Dendritic cell treated with granulocyte-macrophage colony-stimulating factor and Interleukin-4, amounts not matched to agents 40 ng/mL and 50 ng/mL, for 4 days (primary cell): ENCODE results near the gene AMOTL1.

ENCODE experiments used
- H3K27ac Mint-ChIP-seq: one replicate; pipeline ENCODE4 v1.8.0; 2022; ENCODE audit warnings: mild to moderate bottlenecking, mixed read lengths
- H3K27me3 Mint-ChIP-seq: one replicate; pipeline ENCODE4 v1.8.0; 2022; ENCODE audit warnings: mild to moderate bottlenecking, mixed read lengths
- H3K36me3 Mint-ChIP-seq: one replicate; pipeline ENCODE4 v1.8.0; 2022; ENCODE audit warnings: low read depth, mixed read lengths
- H3K4me1 Mint-ChIP-seq: one replicate; pipeline ENCODE4 v1.8.0; 2022; ENCODE audit warnings: low read depth, mixed read lengths
- H3K4me3 Mint-ChIP-seq: one replicate; pipeline ENCODE4 v1.8.0; 2022; ENCODE audit warnings: mild to moderate bottlenecking, moderate library complexity, mixed read lengths
- H3K9me3 Mint-ChIP-seq: one replicate; pipeline ENCODE4 v1.8.0; 2022; ENCODE audit warnings: mixed read lengths
- intact Hi-C: fragments of 100-400 bp; cut with micrococcal nuclease; formaldehyde crosslinking; loops from one replicate; pipeline ENCODE4 v1.15.0; 2022

Gene AMOTL1

DNA sequence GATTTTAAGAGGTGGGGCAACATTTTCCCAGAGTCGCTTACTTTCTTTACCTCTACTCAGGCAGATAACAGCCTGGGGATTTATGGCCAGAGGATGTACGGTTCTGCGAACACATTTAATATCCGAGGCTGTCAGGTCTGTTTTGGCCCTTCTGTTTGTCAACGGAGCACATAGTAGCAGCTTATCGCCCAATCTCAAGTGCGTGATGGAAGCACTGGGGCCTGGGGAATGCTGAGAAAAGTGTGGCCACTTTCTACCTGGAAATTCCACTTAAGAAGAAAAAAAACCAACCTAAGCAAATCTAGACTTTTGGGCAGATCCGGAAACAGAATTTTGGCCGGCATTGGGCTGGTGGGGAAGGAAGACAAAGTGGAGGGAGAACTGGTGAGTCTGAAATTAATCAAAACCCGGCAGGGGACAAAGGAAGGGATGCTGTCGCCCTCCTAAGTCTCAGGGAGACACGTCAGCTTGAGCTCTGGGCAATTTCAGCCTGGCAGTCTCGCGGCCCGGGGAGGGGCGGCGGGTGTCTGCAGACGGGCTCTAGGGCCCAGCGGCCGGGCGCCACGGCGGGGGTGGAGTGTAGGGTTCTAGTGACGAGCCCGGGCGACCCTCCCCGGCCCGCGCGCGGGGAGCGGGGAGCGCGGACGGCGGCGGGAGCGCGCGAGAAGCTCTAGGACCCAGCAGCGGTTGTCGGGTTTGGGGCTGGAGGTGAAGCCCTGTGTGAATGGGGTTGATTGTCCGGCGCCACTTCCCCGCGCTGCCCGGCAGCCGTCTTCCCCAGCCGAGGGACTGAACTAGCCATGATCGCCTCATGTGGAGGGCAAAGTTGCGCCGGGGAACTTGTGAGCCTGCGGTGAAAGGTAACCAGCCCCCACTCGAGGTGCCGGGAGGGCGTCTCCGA is at the start of gene AMOTL1:
TSS of gene AMOTL1 (plus strand) at position 656 of the 901 bp plus-strand sequence. CDS start at position 812, 156 bp downstream.
- H3K27me3 Mint-ChIP-seq: peaks cover 28% of the 10 kb centered on the region
- intact Hi-C loops: loop anchor here (5.0 kb wide), 1 partner anchor 146 kb away; no protein-coding TSS in a partner anchor
- no peaks in the 10 kb centered on the region for H3K36me3 Mint-ChIP-seq
- H3K4me1 Mint-ChIP-seq: peaks cover 13% of the 10 kb centered on the region
- H3K27ac Mint-ChIP-seq: peak within 1 kb of the TSS; percentile 64
- peak within 1 kb of the TSS; percentile 79 for H3K4me3 Mint-ChIP-seq
- H3K9me3 Mint-ChIP-seq: no peaks in the 10 kb centered on the region

DNA sequence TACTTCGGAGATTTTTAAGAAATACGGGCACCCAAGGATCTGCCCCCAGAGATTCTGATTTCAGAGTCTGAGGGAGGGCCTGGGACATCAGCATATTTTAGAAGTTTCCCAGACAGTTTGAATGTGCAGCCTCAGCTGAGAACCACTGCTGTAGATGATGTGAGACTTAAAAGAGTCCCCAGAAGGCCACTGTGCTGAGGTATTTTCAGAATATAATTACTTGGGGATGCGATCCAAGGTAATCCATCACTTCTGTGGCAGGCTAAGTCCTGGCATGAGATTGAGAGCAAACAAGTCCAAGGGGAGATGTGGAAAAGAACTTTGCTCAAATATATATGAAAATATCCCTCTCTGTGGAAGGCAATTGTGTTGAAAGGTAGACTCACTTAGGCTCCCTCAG is 48.3 kb upstream of the AMOTL1 start:
- intact Hi-C loops: no loop called here
- Mint-ChIP-seq H3K27ac (no peak overlapping the region), H3K4me1 (peaks cover 7% of the 10 kb centered on the region), H3K9me3 (no peaks in the 10 kb centered on the region), H3K36me3 (no peaks in the 10 kb centered on the region), H3K27me3 (peaks cover 5% of the 10 kb centered on the region), H3K4me3 (no peak overlapping the region)

DNA sequence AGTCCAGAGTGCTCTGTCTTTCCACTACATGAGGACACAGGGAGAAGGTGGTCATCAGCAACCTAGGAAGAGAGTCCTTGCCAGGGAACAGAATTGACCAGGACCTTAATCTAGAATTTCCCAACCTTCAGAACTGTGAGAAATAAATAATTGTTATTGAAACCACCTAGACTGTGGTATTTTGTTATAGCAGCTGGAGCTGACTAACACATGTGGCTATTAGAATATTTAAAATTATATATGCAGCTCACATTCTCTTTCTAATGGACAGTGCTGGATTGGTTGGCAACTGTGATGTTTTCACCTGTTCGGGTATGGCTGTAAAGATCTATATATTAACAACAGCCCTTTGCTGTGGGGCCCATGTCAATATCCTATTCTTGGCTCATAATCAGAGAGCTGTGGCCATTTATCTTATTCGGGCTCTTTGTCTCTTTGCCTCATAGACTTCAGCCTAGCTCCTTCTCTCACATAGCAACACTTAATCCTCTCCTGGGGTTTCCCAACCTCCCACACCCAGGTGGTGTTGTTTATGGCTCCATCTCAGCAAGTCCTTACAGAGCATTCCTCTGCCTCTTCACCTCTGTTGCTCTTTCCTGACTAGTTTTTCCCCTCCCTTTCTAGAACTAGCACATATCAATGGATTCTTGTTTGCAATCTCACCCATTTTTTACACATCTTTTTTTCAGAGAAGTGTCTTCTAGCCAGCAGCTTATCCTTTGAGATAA is 46.4 kb upstream of the AMOTL1 start:
- intact Hi-C loops: no loop called here
- H3K4me3 Mint-ChIP-seq: no peak overlapping the region
- H3K9me3 Mint-ChIP-seq: no peaks in the 10 kb centered on the region
- H3K4me1 Mint-ChIP-seq: peaks cover 25% of the 10 kb centered on the region
- H3K36me3 Mint-ChIP-seq: no peaks in the 10 kb centered on the region
- H3K27me3 Mint-ChIP-seq: peaks cover 5% of the 10 kb centered on the region
- no peak overlapping the region for H3K27ac Mint-ChIP-seq

GRCh38 chr11:94722735-94723134 is 45.4 kb upstream of the AMOTL1 start:
- Mint-ChIP-seq H3K27ac (no peak overlapping the region), H3K4me1 (peaks cover 21% of the 10 kb centered on the region), H3K27me3 (peaks cover 5% of the 10 kb centered on the region), H3K36me3 (no peaks in the 10 kb centered on the region), H3K4me3 (no peak overlapping the region), H3K9me3 (no peaks in the 10 kb centered on the region)
- intact Hi-C loops: no loop called here

DNA sequence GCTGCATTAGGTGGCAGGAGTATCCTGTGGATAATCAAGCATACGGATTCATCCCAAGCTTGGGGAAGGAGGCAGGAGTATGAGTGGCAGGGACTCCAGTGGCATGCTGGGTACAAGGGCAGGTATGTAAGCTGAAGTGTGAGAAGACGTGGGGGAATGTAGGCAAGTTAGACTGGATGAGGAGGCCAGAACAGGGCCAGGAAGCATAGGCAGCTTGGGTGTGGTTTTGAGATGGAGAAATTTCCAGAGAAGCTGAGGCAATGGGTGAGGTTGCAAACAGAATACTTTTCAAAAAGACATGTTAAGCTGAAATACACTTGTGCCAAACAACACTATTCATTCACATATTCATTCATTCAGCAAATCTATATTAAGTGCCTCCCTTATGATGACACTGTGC is 43.1 kb upstream of the AMOTL1 start:
- H3K9me3 Mint-ChIP-seq: no peaks in the 10 kb centered on the region
- peaks cover 23% of the 10 kb centered on the region for H3K4me1 Mint-ChIP-seq
- intact Hi-C loops: no loop called here
- no peaks in the 10 kb centered on the region for H3K36me3 Mint-ChIP-seq
- no peak overlapping the region for H3K27ac Mint-ChIP-seq
- no peak overlapping the region for H3K4me3 Mint-ChIP-seq
- H3K27me3 Mint-ChIP-seq: peaks cover 7% of the 10 kb centered on the region

GRCh38 chr11:94727819-94728218 is 40.3 kb upstream of the AMOTL1 start:
- no peaks in the 10 kb centered on the region for H3K9me3 Mint-ChIP-seq
- intact Hi-C loops: no loop called here
- peaks cover 3% of the 10 kb centered on the region for H3K27me3 Mint-ChIP-seq
- H3K36me3 Mint-ChIP-seq: no peaks in the 10 kb centered on the region
- peaks cover 32% of the 10 kb centered on the region for H3K4me1 Mint-ChIP-seq
- no peak overlapping the region for H3K27ac Mint-ChIP-seq
- H3K4me3 Mint-ChIP-seq: no peak overlapping the region

DNA sequence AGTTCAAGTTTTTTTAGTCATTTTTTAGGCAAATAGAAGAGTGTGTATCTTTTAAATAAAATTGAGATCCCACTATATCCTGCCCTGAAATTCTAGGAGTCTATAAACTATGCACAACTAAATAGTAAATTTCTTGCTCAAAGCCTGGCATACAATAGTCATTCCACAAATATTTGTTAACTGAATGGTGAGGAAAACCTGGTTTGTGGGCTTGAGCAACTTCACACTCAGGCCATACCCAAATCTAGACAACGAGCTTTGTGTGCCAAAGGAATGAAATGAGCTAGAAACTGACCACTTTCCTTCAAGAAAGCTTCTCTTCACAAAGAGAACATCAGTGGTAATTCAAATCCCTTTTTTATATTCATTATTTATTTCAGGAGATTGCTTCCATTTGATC is 39.6 kb upstream of the AMOTL1 start:
- intact Hi-C loops: no loop called here
- Mint-ChIP-seq H3K36me3 (no peaks in the 10 kb centered on the region), H3K9me3 (no peaks in the 10 kb centered on the region), H3K4me1 (peaks cover 35% of the 10 kb centered on the region), H3K4me3 (no peak overlapping the region), H3K27me3 (peaks cover 3% of the 10 kb centered on the region), H3K27ac (no peak overlapping the region)

DNA sequence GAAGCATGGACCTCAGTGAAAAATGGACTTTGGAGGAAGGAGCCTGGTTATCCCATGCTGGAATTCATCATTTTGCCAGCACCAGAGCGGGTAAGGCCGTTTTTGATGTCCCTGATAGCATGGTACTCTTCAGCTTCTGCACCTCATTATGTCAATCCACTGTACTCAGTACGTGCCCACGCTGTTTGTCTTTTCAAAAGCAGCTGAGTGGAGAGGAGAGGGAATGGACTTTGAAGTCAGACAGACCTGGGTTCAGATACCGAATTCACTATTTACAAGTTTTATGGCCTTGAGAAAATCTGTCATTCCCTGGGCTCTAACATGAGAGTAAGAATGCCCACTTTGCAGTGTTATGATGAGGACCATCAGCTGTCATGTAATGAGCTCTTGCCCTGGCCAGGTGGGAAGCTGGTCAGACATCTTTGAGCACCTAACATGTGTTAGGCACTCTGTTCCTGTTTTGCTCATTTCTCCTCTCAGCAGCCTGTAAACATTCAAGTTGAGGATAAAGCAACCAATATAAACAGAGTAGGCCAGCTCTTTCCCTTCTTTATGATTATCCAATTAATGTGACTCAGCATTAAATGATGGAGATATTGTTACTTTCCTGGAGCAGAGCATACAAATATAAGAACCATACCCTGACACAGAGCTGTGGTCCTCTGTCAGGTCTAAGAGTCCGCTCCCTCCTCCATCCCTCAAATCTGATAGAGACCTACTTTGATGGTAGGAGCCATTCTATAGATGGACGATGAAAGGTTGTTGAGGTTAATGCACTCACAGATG is 39.0 kb upstream of the AMOTL1 start:
- no peak overlapping the region for H3K4me3 Mint-ChIP-seq
- H3K27me3 Mint-ChIP-seq: peaks cover 3% of the 10 kb centered on the region
- no peak overlapping the region for H3K27ac Mint-ChIP-seq
- no peaks in the 10 kb centered on the region for H3K9me3 Mint-ChIP-seq
- intact Hi-C loops: no loop called here
- H3K36me3 Mint-ChIP-seq: no peaks in the 10 kb centered on the region
- peaks cover 35% of the 10 kb centered on the region for H3K4me1 Mint-ChIP-seq

DNA sequence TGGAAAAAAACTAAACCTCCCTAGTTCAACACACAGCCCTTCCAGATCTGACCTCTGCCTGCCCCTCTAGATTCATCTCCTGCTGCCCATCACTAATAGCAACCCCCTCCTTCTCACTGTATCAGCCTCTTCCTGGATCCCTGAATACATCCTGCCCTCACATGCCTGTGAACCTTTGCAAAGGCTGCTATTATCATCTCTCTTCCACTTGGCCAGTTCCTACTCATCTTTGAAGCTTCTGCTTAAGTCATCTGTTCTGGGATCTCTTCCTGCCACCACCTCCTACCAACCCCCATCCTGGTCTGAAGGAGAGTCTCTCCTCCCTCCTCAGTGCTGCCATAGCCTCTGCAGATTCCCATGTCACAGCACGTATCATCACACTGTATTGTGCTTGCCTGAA is 38.0 kb upstream of the AMOTL1 start:
- no peak overlapping the region for H3K27ac Mint-ChIP-seq

DNA sequence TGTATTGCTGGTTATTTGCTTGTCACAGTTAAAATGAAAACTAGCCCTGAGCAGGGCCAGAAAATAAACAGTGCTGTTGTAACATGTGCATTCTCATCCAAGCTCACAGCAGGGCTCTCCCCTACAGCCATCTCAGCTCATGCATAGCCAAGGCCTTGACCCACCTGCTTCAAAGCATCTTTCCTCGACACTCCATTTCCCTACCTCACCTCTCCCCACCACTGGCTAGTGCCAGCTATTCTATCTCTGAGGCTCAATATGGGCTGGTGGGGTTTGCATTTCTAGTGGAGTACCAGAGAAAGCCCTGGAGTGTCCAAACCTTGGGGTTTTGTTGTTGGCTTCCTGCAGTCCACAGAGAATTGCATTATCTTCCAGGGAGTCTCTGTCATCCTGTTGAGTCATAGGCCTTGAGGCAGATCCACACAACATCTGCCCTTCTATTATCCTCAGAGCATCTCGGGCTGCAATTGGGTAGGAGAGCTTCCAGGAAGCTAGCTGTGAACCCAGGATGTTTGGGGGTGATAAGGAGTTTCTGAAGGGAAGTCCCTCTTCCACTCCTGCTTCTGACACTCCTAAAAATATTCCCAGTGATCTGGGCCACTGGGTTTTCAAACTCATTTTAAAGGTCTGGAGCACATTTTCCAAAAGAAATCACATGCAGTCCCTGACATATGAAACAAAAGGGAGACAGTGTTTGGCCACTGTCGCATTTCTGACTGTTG is 36.1 kb upstream of the AMOTL1 start:
- H3K27me3 Mint-ChIP-seq: peaks cover 3% of the 10 kb centered on the region
- intact Hi-C loops: no loop called here
- H3K9me3 Mint-ChIP-seq: no peaks in the 10 kb centered on the region
- H3K4me3 Mint-ChIP-seq: no peak overlapping the region
- peaks cover 15% of the 10 kb centered on the region for H3K4me1 Mint-ChIP-seq
- H3K36me3 Mint-ChIP-seq: no peaks in the 10 kb centered on the region
- H3K27ac Mint-ChIP-seq: no peak overlapping the region

More for the DNA sequence above, 38.0 kb upstream of the AMOTL1 start:
- peaks cover 3% of the 10 kb centered on the region for H3K27me3 Mint-ChIP-seq
- H3K9me3 Mint-ChIP-seq: no peaks in the 10 kb centered on the region
- no peaks in the 10 kb centered on the region for H3K36me3 Mint-ChIP-seq
- intact Hi-C loops: no loop called here
- peaks cover 30% of the 10 kb centered on the region for H3K4me1 Mint-ChIP-seq
- H3K4me3 Mint-ChIP-seq: no peak overlapping the region

DNA sequence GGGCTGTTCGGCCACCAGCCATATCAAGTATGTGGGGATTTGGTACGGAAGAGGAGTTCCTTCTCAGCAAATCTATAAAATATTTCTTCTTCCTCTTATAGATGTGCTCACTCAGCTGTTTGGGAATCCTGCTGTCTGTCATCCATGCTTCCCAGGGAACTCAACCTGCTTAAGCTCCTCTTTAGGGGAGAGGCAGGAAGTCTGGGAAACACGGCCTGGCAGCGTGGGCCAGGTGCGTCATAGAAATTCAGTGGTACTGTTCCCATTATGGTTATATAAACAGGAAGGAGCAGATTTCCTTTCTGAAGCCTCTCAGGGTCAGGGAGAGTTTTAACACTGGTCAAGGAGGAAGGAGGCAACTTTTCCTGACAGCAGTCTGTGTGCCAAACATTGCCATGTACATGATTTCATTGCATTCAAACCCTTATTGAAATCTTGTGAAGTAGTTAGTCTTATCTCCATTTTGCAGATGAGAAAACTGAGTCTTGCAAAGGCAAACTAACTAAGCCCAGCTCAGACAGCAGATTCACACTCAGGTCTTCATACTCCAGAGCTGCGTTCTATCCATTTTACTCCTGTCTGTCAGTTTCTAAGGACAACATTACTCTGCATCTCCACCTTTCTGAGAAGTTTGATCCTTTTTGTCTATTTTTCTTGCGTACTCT is 35.4 kb upstream of the AMOTL1 start:
- Mint-ChIP-seq H3K36me3 (no peaks in the 10 kb centered on the region), H3K27ac (no peak overlapping the region), H3K4me1 (peaks cover 15% of the 10 kb centered on the region), H3K9me3 (no peaks in the 10 kb centered on the region), H3K4me3 (no peak overlapping the region), H3K27me3 (peaks cover 3% of the 10 kb centered on the region)
- intact Hi-C loops: no loop called here

DNA sequence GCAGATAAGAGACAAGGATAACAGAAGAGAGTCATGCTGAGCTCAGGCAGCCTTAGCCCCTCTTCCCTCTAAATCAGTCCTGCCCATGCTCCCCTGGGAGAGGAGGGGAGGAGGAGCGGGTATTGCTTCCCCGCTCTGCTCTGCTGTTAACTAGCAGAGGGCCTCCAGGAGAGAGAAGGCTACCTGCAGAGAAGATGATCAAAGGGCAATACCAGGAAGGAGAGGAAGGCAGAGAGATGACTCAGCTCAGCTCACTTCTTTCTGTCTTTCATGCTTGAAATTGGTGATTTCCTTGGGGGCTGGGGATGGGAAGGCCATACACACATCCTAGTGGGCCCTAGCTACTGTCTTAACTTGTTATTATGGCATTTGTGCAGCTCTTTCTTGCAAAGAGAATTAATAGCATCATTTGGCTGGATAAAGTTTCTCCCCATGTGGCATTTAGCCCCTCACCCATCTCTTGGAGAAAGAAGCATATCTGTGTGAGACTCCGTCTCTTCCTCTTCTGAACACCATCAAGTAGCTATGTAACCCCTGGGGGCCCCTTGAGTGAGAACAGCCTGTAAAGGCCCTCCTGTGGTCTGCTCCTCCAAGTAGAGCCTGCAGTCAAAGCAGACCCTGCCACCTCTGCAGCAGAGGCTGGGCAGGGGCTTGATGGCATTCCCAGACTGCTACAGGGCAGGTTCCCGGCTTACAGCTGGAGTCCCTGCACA is 33.4 kb upstream of the AMOTL1 start:
- no peak overlapping the region for H3K27ac Mint-ChIP-seq
- intact Hi-C loops: no loop called here
- H3K4me1 Mint-ChIP-seq: peaks cover 15% of the 10 kb centered on the region
- H3K9me3 Mint-ChIP-seq: no peaks in the 10 kb centered on the region
- H3K27me3 Mint-ChIP-seq: peaks cover 3% of the 10 kb centered on the region
- H3K4me3 Mint-ChIP-seq: no peak overlapping the region
- H3K36me3 Mint-ChIP-seq: no peaks in the 10 kb centered on the region
